ENCODE measurements around the gene GNPDA2. TPM values are rescaled to one million over a fixed set of nuclear protein-coding genes. Genes with fewer than 3 reads are reported as not detected.

Gene GNPDA2
- polyA plus RNA-seq, 6 donors from 2014 or later = 17.8 to 39.0 (median 30.2) TPM

DNA sequence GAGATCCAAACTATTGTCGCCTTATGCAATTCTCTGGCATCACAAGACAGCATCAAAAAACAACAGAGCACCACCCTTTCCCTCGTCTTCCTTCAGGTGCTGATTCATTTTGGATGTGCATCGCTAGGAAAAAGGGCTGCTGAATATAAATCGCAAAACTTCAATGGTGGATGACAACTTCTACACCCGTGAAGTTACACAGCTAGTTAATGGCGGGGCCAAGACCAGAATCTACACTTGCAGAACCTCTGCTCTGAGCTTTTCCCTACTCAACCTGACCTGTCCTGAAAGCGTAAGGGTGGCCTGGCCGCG lies 674 bp downstream of the GNPDA2 start:
- Mint-ChIP-seq H3K4me1 (peaks cover 25 to 47% (median 39%) of the 10 kb centered on the region in 3 donors), H3K4me3 (peak overlapping the region; percentile 77 to 99 (median 94)), H3K27ac (peak overlapping the region; percentile 78 to 95 (median 92)), H3K9me3 (no peaks in the 10 kb centered on the region), H3K27me3 (no peaks in the 10 kb centered on the region), H3K36me3 (peaks cover 0 to 4% of the 10 kb centered on the region in 2 donors)
- ATAC-seq (ENCODE audit: low read depth in 2 of 2) (peak; percentile 24 to 26), DNase-seq (no peak)

GRCh38 chr4:44725166-44725565 lies 1.2 kb downstream of the GNPDA2 start:
- Mint-ChIP-seq H3K4me1 (peaks cover 25 to 52% (median 39%) of the 10 kb centered on the region in 3 donors), H3K4me3 (peak overlapping the region; percentile 77 to 99 (median 94)), H3K9me3 (no peaks in the 10 kb centered on the region), H3K27ac (peak overlapping the region in 3 of 6 donors; percentile 47 to 95 (median 78)), H3K36me3 (peaks cover 0 to 5% of the 10 kb centered on the region in 2 donors), H3K27me3 (no peaks in the 10 kb centered on the region)
- DNase-seq (no peak), ATAC-seq (ENCODE audit: low read depth in 2 of 2) (no peak)

- no peak for ATAC-seq (ENCODE audit: low read depth in 2 of 2)
- Mint-ChIP-seq H3K27ac (no peak overlapping the region), H3K4me1 (peaks cover 19 to 47% (median 33%) of the 10 kb centered on the region in 3 donors), H3K4me3 (no peak overlapping the region), H3K36me3 (peaks cover 0 to 5% of the 10 kb centered on the region in 2 donors), H3K9me3 (no peaks in the 10 kb centered on the region), H3K27me3 (no peaks in the 10 kb centered on the region)
- no peak for DNase-seq
Observed at GRCh38 chr4:44722001-44722400, 4.4 kb downstream of the GNPDA2 start.

- no peak for DNase-seq
- Mint-ChIP-seq H3K27ac (no peak overlapping the region), H3K4me3 (no peak overlapping the region), H3K9me3 (no peaks in the 10 kb centered on the region), H3K36me3 (peaks cover 0 to 5% of the 10 kb centered on the region in 2 donors), H3K27me3 (no peaks in the 10 kb centered on the region), H3K4me1 (peaks cover 8 to 33% (median 21%) of the 10 kb centered on the region in 3 donors)
- ATAC-seq (ENCODE audit: low read depth in 2 of 2) = no peak
Observed at GRCh38 chr4:44720371-44720770, 6.0 kb downstream of the GNPDA2 start.

GRCh38 chr4:44716597-44716996 lies 9.8 kb downstream of the GNPDA2 start:
- H3K4me1 Mint-ChIP-seq = peaks cover 0 to 11% (median 0%) of the 10 kb centered on the region in 3 donors
- no peaks in the 10 kb centered on the region for H3K9me3 Mint-ChIP-seq
- DNase-seq (no peak), ATAC-seq (ENCODE audit: low read depth in 2 of 2) (no peak)
- no peak overlapping the region for H3K4me3 Mint-ChIP-seq
- H3K36me3 Mint-ChIP-seq = peaks cover 6 to 10% of the 10 kb centered on the region in 2 donors
- no peaks in the 10 kb centered on the region for H3K27me3 Mint-ChIP-seq
- no peak overlapping the region for H3K27ac Mint-ChIP-seq

DNA sequence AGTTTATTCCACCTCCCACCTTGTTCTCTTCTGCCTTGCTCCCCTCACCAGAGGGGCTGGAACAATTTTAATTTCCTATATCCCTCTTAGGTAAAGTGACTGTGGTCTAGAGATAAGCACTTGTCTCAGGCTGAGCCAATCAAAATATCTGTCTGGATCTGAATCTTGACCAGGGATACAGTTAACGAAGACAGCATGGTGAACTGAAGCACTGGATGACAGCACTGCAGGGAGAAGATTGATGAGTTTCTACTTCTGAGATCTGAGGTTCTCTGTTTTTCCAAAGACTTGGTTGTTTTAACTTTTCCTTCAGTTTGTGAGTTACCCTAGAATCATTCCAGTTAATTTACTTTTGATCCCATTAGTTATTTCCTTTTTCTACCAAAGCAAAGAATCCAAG lies 13.2 kb downstream of the GNPDA2 start:
- ATAC-seq (ENCODE audit: low read depth in 2 of 2) (no peak), DNase-seq (no peak)
- Mint-ChIP-seq H3K27me3 (no peaks in the 10 kb centered on the region), H3K4me3 (no peak overlapping the region), H3K27ac (no peak overlapping the region), H3K36me3 (peaks cover 6 to 10% of the 10 kb centered on the region in 2 donors), H3K4me1 (peaks cover 0 to 5% (median 4%) of the 10 kb centered on the region in 3 donors), H3K9me3 (no peaks in the 10 kb centered on the region)

- Mint-ChIP-seq H3K9me3 (no peaks in the 10 kb centered on the region), H3K36me3 (peaks cover 0 to 4% of the 10 kb centered on the region in 2 donors), H3K27me3 (no peaks in the 10 kb centered on the region), H3K4me3 (no peak overlapping the region), H3K27ac (no peak overlapping the region), H3K4me1 (peaks cover 0 to 5% (median 4%) of the 10 kb centered on the region in 3 donors)
- DNase-seq (no peak), ATAC-seq (ENCODE audit: low read depth in 2 of 2) (no peak)
Observed at GRCh38 chr4:44704673-44705072, 21.7 kb downstream of the GNPDA2 start.

DNA sequence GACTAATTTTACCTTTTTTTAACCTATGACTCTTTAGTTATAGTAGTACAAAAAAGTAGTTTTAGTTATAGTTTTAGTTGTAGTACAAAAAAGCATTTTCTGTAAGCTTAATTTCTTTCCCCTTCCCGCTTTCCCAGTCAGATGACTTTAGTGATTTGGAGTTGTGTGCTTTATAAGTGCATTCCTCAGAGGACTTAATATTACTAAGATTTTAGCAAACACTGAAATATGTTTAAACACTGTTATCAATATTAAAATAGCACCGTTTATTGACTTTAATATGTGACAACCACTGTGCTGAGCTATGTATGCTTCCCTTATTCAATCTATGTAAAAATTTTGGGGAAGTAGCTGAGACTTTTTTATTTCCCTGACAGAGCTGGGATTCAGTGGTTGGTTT lies 25.3 kb downstream of the GNPDA2 start:
- H3K9me3 Mint-ChIP-seq = no peaks in the 10 kb centered on the region
- no peaks in the 10 kb centered on the region for H3K4me1 Mint-ChIP-seq
- H3K27me3 Mint-ChIP-seq = no peaks in the 10 kb centered on the region
- no peak overlapping the region for H3K4me3 Mint-ChIP-seq
- no peak for ATAC-seq (ENCODE audit: low read depth in 2 of 2)
- no peak for DNase-seq
- peak overlapping the region in 2 of 6 donors; percentile 52 to 86 for H3K27ac Mint-ChIP-seq
- peaks cover 0 to 13% of the 10 kb centered on the region in 2 donors for H3K36me3 Mint-ChIP-seq

- Mint-ChIP-seq H3K27me3 (no peaks in the 10 kb centered on the region), H3K36me3 (peaks cover 0 to 16% of the 10 kb centered on the region in 2 donors), H3K4me1 (no peaks in the 10 kb centered on the region), H3K27ac (peak overlapping the region in 2 of 6 donors; percentile 35 to 87), H3K9me3 (no peaks in the 10 kb centered on the region), H3K4me3 (no peak overlapping the region)
- DNase-seq = no peak
- ATAC-seq (ENCODE audit: low read depth in 2 of 2) = no peak
Observed at GRCh38 chr4:44700427-44700826, 25.9 kb downstream of the GNPDA2 start.

DNA sequence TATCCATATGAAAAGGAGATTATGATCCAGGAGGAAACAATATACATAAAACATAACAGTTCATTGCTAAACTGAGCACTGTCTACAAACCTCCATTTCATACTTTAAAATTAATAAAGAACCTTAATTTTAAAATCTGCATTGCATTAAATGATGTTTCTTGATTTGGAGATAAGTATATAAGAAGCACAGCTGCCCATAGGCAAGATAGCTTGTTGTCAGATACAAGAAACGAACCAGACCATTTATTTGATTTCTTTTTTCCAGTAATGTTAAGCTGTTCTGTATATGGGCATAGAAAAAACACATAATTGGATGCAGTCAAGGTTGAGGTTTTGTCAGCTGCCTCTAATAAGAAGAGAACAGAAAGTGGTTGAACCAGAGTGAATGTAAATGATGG lies 41.7 kb downstream of the GNPDA2 start:
- H3K9me3 Mint-ChIP-seq = no peaks in the 10 kb centered on the region
- DNase-seq (no peak), ATAC-seq (ENCODE audit: low read depth in 2 of 2) (no peak)
- H3K4me1 Mint-ChIP-seq = peaks cover 7 to 11% (median 8%) of the 10 kb centered on the region in 3 donors
- H3K4me3 Mint-ChIP-seq = no peak overlapping the region
- peak overlapping the region in 2 of 6 donors; percentile 13 to 23 for H3K27ac Mint-ChIP-seq
- H3K27me3 Mint-ChIP-seq = no peaks in the 10 kb centered on the region
- H3K36me3 Mint-ChIP-seq = peaks cover 16 to 18% of the 10 kb centered on the region in 2 donors

DNA sequence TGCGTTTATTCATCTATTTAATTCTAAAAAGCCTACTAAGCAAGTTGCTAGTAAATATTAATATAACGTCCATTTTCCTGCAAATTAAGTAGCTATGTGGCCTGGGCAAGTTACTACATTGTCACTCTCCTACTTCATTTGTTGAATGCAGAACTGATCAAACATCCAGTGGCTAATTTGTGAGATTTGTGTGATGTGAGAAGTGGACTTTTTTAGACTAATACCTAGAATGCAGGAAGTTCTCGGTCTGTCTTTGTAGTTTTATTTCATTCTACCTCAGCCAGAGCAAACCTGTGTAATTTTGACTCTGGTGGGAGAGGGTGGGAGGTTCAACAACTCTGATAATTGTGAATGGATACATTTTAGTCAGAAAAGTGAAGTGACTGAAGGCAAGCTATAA lies 47.3 kb downstream of the GNPDA2 start:
- H3K27ac Mint-ChIP-seq = peak overlapping the region; percentile 97 to 100 (median 99)
- H3K9me3 Mint-ChIP-seq = no peaks in the 10 kb centered on the region
- peak overlapping the region; percentile 92 to 100 (median 98) for H3K4me3 Mint-ChIP-seq
- H3K36me3 Mint-ChIP-seq = peaks cover 0 to 3% of the 10 kb centered on the region in 2 donors
- peak; percentile 2 for DNase-seq
- H3K27me3 Mint-ChIP-seq = no peaks in the 10 kb centered on the region
- H3K4me1 Mint-ChIP-seq = peaks cover 16 to 19% (median 17%) of the 10 kb centered on the region in 3 donors
- no peak for ATAC-seq (ENCODE audit: low read depth in 2 of 2)

GRCh38 chr4:44678094-44679041 lies 48.0 kb downstream of the GNPDA2 start, which contains the start of gene GUF1:
TSS of gene GUF1 (plus strand) at chr4:44678420. CDS start at chr4:44678623, 203 bp downstream.
- no peaks in the 10 kb centered on the region for H3K36me3 Mint-ChIP-seq

DNA sequence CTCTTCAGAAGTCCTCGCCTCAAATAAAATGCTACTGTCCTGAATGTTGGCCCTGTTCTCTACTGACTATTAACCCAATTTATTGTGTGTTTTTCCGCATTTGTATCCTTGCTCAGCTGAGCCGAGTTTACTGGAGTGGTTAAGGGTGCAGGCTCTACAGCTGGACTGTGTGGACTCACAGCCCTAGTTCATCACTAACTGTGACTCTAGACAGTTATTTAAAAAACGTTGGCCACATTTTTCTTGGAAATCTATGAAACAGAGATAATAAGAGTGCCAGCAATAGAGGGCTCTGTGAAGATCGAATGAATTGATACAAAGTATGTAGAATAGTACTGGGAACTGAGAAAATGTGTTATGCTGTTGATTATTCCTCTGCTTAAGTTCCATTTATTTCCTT lies 51.0 kb downstream of the GNPDA2 start:
- ATAC-seq (ENCODE audit: low read depth in 2 of 2) (no peak), DNase-seq (no peak)
- no peaks in the 10 kb centered on the region for H3K36me3 Mint-ChIP-seq
- peaks cover 10 to 16% (median 15%) of the 10 kb centered on the region in 3 donors for H3K4me1 Mint-ChIP-seq
- peak overlapping the region in 1 of 8 donors; percentile 100 for H3K4me3 Mint-ChIP-seq
- H3K9me3 Mint-ChIP-seq = no peaks in the 10 kb centered on the region
- H3K27ac Mint-ChIP-seq = peak overlapping the region in 1 of 6 donors; percentile 89
- peaks cover 5 to 10% (median 10%) of the 10 kb centered on the region in 3 donors for H3K27me3 Mint-ChIP-seq

More at GRCh38 chr4:44678094-44679041, 48.0 kb downstream of the GNPDA2 start, which contains the start of gene GUF1:
- peaks cover 16 to 19% (median 16%) of the 10 kb centered on the region in 3 donors for H3K4me1 Mint-ChIP-seq
- DNase-seq = peak; percentile 90
- H3K27me3 Mint-ChIP-seq = no peaks in the 10 kb centered on the region
- H3K27ac Mint-ChIP-seq = peak within 1 kb of the TSS; percentile 97 to 100 (median 99)
- H3K9me3 Mint-ChIP-seq = no peaks in the 10 kb centered on the region
- ATAC-seq (ENCODE audit: low read depth in 2 of 2) = peak; percentile 89 to 90
- peak within 1 kb of the TSS; percentile 92 to 100 (median 98) for H3K4me3 Mint-ChIP-seq

GRCh38 chr4:44674471-44674870 lies 51.9 kb downstream of the GNPDA2 start:
- Mint-ChIP-seq H3K9me3 (no peaks in the 10 kb centered on the region), H3K36me3 (no peaks in the 10 kb centered on the region), H3K27me3 (peaks cover 11 to 16% (median 11%) of the 10 kb centered on the region in 3 donors), H3K27ac (peak overlapping the region in 1 of 6 donors; percentile 68), H3K4me3 (no peak overlapping the region), H3K4me1 (peaks cover 10 to 16% (median 13%) of the 10 kb centered on the region in 3 donors)
- ATAC-seq (ENCODE audit: low read depth in 2 of 2) (no peak), DNase-seq (no peak)
